HG02884 (cell line): ENCODE data around the gene BTG1.
"Not testable (repeated sequence)": the region's sequence is repeated elsewhere in the genome, so short reads cannot be mapped to it uniquely, and the experiment has no call there.

ENCODE experiments used
- ATAC-seq: cut with Tn5 transposase; IDR thresholded peaks from one replicate; pipeline ENCODE4 v1.9.1; 2021; ENCODE audit warnings: mild to moderate bottlenecking, moderate library complexity; ENCODE audit not compliant: unreplicated experiment

Gene BTG1

GRCh38 chr12:92105676-92106075 is 40.0 kb downstream of the BTG1 start:
- ATAC-seq = no peak

GRCh38 chr12:92105110-92105509 is 40.5 kb downstream of the BTG1 start:
- ATAC-seq = no peak

- no peak for ATAC-seq
These were observed 43.0 kb downstream of the BTG1 start for GRCh38 chr12:92102606-92103005.

- no peak for ATAC-seq
These were observed 46.9 kb downstream of the BTG1 start for GRCh38 chr12:92098594-92099380.

GRCh38 chr12:92096346-92097136 is 49.1 kb downstream of the BTG1 start:
- ATAC-seq = no peak

GRCh38 chr12:92094751-92095161 is 50.9 kb downstream of the BTG1 start:
- ATAC-seq = no peak

- ATAC-seq = not testable (repeated sequence)
These were observed 51.3 kb downstream of the BTG1 start for GRCh38 chr12:92094301-92094700.
